ENCODE data around the gene NLGN3.

DNA sequence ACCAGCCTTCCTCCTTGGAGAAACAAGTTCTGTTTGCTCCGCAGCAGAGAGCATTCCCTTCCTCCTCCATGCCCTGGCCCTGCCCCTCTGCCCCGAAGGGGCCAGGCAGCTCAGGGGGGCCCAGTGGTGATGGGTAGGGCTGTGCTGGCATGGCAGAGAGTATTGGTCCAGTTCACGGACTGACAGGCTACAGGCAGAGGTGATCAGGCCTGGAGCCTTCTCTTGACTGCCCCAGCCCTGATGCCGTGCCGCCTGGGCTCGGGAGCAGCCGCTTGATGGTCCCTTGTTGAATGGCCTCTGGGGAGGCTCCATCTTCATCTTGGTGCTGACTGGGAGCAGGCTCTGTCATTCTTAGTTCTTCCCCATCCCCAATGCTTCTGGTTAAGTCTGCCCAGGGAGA, 9.6 kb downstream of the NLGN3 start:
- TF ChIP-seq POLR2A (IDR thresholded peaks at IDR 0.05), result no peak
- TF ChIP-seq, protein P1, sequence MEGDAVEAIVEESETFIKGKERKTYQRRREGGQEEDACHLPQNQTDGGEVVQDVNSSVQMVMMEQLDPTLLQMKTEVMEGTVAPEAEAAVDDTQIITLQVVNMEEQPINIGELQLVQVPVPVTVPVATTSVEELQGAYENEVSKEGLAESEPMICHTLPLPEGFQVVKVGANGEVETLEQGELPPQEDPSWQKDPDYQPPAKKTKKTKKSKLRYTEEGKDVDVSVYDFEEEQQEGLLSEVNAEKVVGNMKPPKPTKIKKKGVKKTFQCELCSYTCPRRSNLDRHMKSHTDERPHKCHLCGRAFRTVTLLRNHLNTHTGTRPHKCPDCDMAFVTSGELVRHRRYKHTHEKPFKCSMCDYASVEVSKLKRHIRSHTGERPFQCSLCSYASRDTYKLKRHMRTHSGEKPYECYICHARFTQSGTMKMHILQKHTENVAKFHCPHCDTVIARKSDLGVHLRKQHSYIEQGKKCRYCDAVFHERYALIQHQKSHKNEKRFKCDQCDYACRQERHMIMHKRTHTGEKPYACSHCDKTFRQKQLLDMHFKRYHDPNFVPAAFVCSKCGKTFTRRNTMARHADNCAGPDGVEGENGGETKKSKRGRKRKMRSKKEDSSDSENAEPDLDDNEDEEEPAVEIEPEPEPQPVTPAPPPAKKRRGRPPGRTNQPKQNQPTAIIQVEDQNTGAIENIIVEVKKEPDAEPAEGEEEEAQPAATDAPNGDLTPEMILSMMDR (IDR thresholded peaks at IDR 0.05), result no peak
